Measurements from ENCODE around the gene C8G. TPM values are rescaled to one million over a fixed set of nuclear protein-coding genes. Genes with fewer than 3 reads are reported as not detected.

Gene C8G
- total RNA-seq, 1 donor from 2014 or later: 0.98 TPM

GRCh38 chr9:136957901-136958300 lies 12.9 kb downstream of the C8G start:
- no peaks in the 10 kb centered on the region for H3K27me3 Mint-ChIP-seq (ENCODE audit: low read depth)
- no peak overlapping the region for H3K27ac Mint-ChIP-seq (ENCODE audit: unreplicated experiment)
- TF ChIP-seq CTCF (conservative IDR thresholded peaks at IDR 0.05): no peak
- DNase-seq (ENCODE audit: low read depth, low spot score): no peak
- no peak overlapping the region for H3K4me3 Mint-ChIP-seq
- no peaks in the 10 kb centered on the region for H3K36me3 Mint-ChIP-seq (ENCODE audit: low read depth)
- peaks cover 7% of the 10 kb centered on the region for H3K9me3 Mint-ChIP-seq
- peaks cover 2% of the 10 kb centered on the region for H3K4me1 Mint-ChIP-seq

GRCh38 chr9:136958473-136958872 lies 13.4 kb downstream of the C8G start:
- Mint-ChIP-seq H3K9me3 (peaks cover 7% of the 10 kb centered on the region), H3K4me1 (peaks cover 6% of the 10 kb centered on the region), H3K4me3 (no peak overlapping the region), H3K36me3 (ENCODE audit: low read depth) (no peaks in the 10 kb centered on the region), H3K27me3 (ENCODE audit: low read depth) (no peaks in the 10 kb centered on the region), H3K27ac (ENCODE audit: unreplicated experiment) (no peak overlapping the region)
- no peak for TF ChIP-seq CTCF (conservative IDR thresholded peaks at IDR 0.05)
- DNase-seq (ENCODE audit: low read depth, low spot score): no peak

- Mint-ChIP-seq H3K4me3 (no peak overlapping the region), H3K27ac (ENCODE audit: unreplicated experiment) (no peak overlapping the region), H3K4me1 (peaks cover 6% of the 10 kb centered on the region), H3K27me3 (ENCODE audit: low read depth) (no peaks in the 10 kb centered on the region), H3K36me3 (ENCODE audit: low read depth) (no peaks in the 10 kb centered on the region), H3K9me3 (peaks cover 7% of the 10 kb centered on the region)
- no peak for TF ChIP-seq CTCF (conservative IDR thresholded peaks at IDR 0.05)
- no peak for DNase-seq (ENCODE audit: low read depth, low spot score)
Observed at GRCh38 chr9:136958898-136959850, 14.1 kb downstream of the C8G start.

- H3K4me1 Mint-ChIP-seq: peaks cover 6% of the 10 kb centered on the region
- DNase-seq (ENCODE audit: low read depth, low spot score): no peak
- no peaks in the 10 kb centered on the region for H3K36me3 Mint-ChIP-seq (ENCODE audit: low read depth)
- H3K27ac Mint-ChIP-seq (ENCODE audit: unreplicated experiment): no peak overlapping the region
- H3K9me3 Mint-ChIP-seq: peaks cover 7% of the 10 kb centered on the region
- no peak overlapping the region for H3K4me3 Mint-ChIP-seq
- TF ChIP-seq CTCF (conservative IDR thresholded peaks at IDR 0.05): no peak
- no peaks in the 10 kb centered on the region for H3K27me3 Mint-ChIP-seq (ENCODE audit: low read depth)
Observed at GRCh38 chr9:136960212-136960937, 15.3 kb downstream of the C8G start.

GRCh38 chr9:136960938-136961275 lies 15.9 kb downstream of the C8G start:
- no peak for TF ChIP-seq CTCF (conservative IDR thresholded peaks at IDR 0.05)
- DNase-seq (ENCODE audit: low read depth, low spot score): no peak
- H3K4me3 Mint-ChIP-seq: no peak overlapping the region
- no peaks in the 10 kb centered on the region for H3K27me3 Mint-ChIP-seq (ENCODE audit: low read depth)
- no peak overlapping the region for H3K27ac Mint-ChIP-seq (ENCODE audit: unreplicated experiment)
- no peaks in the 10 kb centered on the region for H3K36me3 Mint-ChIP-seq (ENCODE audit: low read depth)
- peaks cover 10% of the 10 kb centered on the region for H3K4me1 Mint-ChIP-seq
- peaks cover 7% of the 10 kb centered on the region for H3K9me3 Mint-ChIP-seq
